Stimulated activated CD4-positive, alpha-beta T cell treated with anti-CD3 and anti-CD28 coated beads, Interleukin-2, amount 100 ng/mL, for 4 hours (primary cell): ENCODE measurements around the gene AFF4.
"Not testable (repeated sequence)": the region's sequence is repeated elsewhere in the genome, so short reads cannot be mapped to it uniquely, and the experiment has no call there.

Source experiments
- DNase-seq: peaks from one replicate; pipeline ENCODE4 v3.0.0-alpha.2; 2020; ENCODE audit warnings: low read depth

AFF4 gene

GRCh38 chr5:132886064-132886823 lies 77.2 kb downstream of the AFF4 start:
- no peak for DNase-seq

- DNase-seq, result no peak
Observed at GRCh38 chr5:132884548-132884947, 78.9 kb downstream of the AFF4 start.

GRCh38 chr5:132883261-132883834 lies 80.1 kb downstream of the AFF4 start:
- DNase-seq, result no peak

GRCh38 chr5:132877938-132878337 lies 85.5 kb downstream of the AFF4 start:
- no peak for DNase-seq

GRCh38 chr5:132877466-132877865 lies 86.0 kb downstream of the AFF4 start:
- DNase-seq, result no peak

- DNase-seq, result no peak
Observed at GRCh38 chr5:132876020-132876759, 87.2 kb downstream of the AFF4 start.

- DNase-seq, result no peak
Observed at GRCh38 chr5:132873930-132874271, 89.5 kb downstream of the AFF4 start.

- DNase-seq, result no peak
Observed at GRCh38 chr5:132873119-132873929, 90.1 kb downstream of the AFF4 start, which contains the start of gene LEAP2. LEAP2 (plus strand) TSS chr5:132873668; CDS start chr5:132873695, 27 bp downstream.

GRCh38 chr5:132872788-132873118 lies 90.7 kb downstream of the AFF4 start:
- DNase-seq, result no peak

GRCh38 chr5:132871459-132872284 lies 91.8 kb downstream of the AFF4 start:
- DNase-seq, result no peak

GRCh38 chr5:132870801-132871200 lies 92.6 kb downstream of the AFF4 start:
- no peak for DNase-seq

GRCh38 chr5:132868754-132869153 lies 94.7 kb downstream of the AFF4 start:
- DNase-seq, result no peak

- DNase-seq, result no peak
Observed at GRCh38 chr5:132867046-132867451, 96.4 kb downstream of the AFF4 start.

GRCh38 chr5:132866342-132867045 lies 96.9 kb downstream of the AFF4 start, which contains the start of the genes GDF9 and UQCRQ:
GDF9 (minus strand) TSS chr5:132866469; CDS start chr5:132864533, 1,936 bp downstream.
UQCRQ (plus strand) TSS chr5:132866642; CDS start chr5:132866882, 240 bp downstream.
- DNase-seq, result peak; percentile 89

- no peak for DNase-seq
Observed at GRCh38 chr5:132865668-132866341, 97.6 kb downstream of the AFF4 start.

GRCh38 chr5:132860742-132861141 lies 102.7 kb downstream of the AFF4 start:
- DNase-seq, result no peak

- no peak for DNase-seq
Observed at GRCh38 chr5:132859889-132860437, 103.5 kb downstream of the AFF4 start.

- DNase-seq, result no peak
Observed at GRCh38 chr5:132856011-132856410, 107.4 kb downstream of the AFF4 start.

GRCh38 chr5:132854992-132855391 lies 108.4 kb downstream of the AFF4 start:
- DNase-seq, result not testable (repeated sequence)

GRCh38 chr5:132854301-132854700 lies 109.1 kb downstream of the AFF4 start:
- DNase-seq, result no peak
